A549 treated with GW870086 at 1 μM for 4 hours (cell line): Measurements from ENCODE around the gene TLCD3B. TPM values are rescaled to one million over a fixed set of nuclear protein-coding genes. Genes with fewer than 3 reads are reported as not detected.

ENCODE experiments used
- total RNA-seq: library from RNA; stranded (reverse); fragments of 200-300 nt; extraction: Qiagen RNA extraction; gene quantifications from 5 replicates; pipeline ENCODE4 v1.2.3, GENCODE V29; 2022; ENCODE audit warnings: low read depth

The TLCD3B gene
- total RNA-seq, result 0.10 to 0.31 TPM (median 0.23 TPM) in 5 replicates

GRCh38 chr16:30030841-30031413 lies at the start of gene TLCD3B:
Gene TLCD3B, minus strand, starts transcription at chr16:30031271. Its CDS starts 744 bp downstream, at chr16:30030527.

GRCh38 chr16:30075503-30076275 lies 44.6 kb upstream of the TLCD3B start, which contains the start of gene PPP4C:
Gene PPP4C, plus strand, starts transcription at chr16:30075994. Its CDS starts 384 bp downstream, at chr16:30076378.

GRCh38 chr16:30065102-30065942 lies 34.3 kb upstream of the TLCD3B start, which contains the start of gene ALDOA:
Gene ALDOA, plus strand, starts transcription at chr16:30065760. Its CDS starts 1,138 bp downstream, at chr16:30066898.

GRCh38 chr16:30022887-30023286 lies 8.2 kb downstream of the TLCD3B start, which contains the start of gene C16orf92:
Gene C16orf92, plus strand, starts transcription at chr16:30023198. Its CDS starts 143 bp downstream, at chr16:30023341.

GRCh38 chr16:30010844-30011713 lies 20.0 kb downstream of the TLCD3B start, which contains the start of gene DOC2A:
Gene DOC2A, minus strand, starts transcription at chr16:30011027. Its CDS starts 805 bp downstream, at chr16:30010222.

GRCh38 chr16:29995911-29996765 lies 34.9 kb downstream of the TLCD3B start, which contains the start of gene INO80E:
Gene INO80E, plus strand, starts transcription at chr16:29996241. Its CDS starts 70 bp downstream, at chr16:29996311.

GRCh38 chr16:29995324-29995910 lies 35.7 kb downstream of the TLCD3B start, which contains the start of gene HIRIP3:
Gene HIRIP3, minus strand, starts transcription at chr16:29995617. Its CDS starts 12 bp downstream, at chr16:29995605.

Other genes with a start within 250 kb of the TLCD3B start
- 78.8 to 94.4 TPM (median 85.8 TPM) in 5 replicates for gene KIF22, start 240.5 kb downstream of the TLCD3B start, total RNA-seq
- gene MAZ, start 224.7 kb downstream of the TLCD3B start, total RNA-seq, result 131 to 168 TPM (median 160 TPM) in 5 replicates
- 0.18 to 0.44 TPM (median 0.31 TPM) in 5 replicates for gene PRRT2, start 219.1 kb downstream of the TLCD3B start, total RNA-seq
- 36.8 to 45.5 TPM (median 40.2 TPM) in 5 replicates for gene PAGR1, start 215.1 kb downstream of the TLCD3B start, total RNA-seq
- gene MVP, start 210.8 kb downstream of the TLCD3B start, total RNA-seq, result 123 to 143 TPM (median 140 TPM) in 5 replicates
- gene CDIPT, start 168.0 kb downstream of the TLCD3B start, total RNA-seq, result 63.2 to 92.0 TPM (median 89.5 TPM) in 5 replicates
- gene SEZ6L2, start 131.7 kb downstream of the TLCD3B start, total RNA-seq, result 17.0 to 21.8 TPM (median 20.7 TPM) in 5 replicates
- gene ASPHD1, start 130.8 kb downstream of the TLCD3B start, total RNA-seq, result 15.9 to 27.5 TPM (median 23.8 TPM) in 5 replicates
- gene KCTD13, start 105.0 kb downstream of the TLCD3B start, total RNA-seq, result 12.0 to 15.6 TPM (median 15.4 TPM) in 5 replicates
- 81.2 to 101 TPM (median 94.7 TPM) in 5 replicates for gene TMEM219, start 69.2 kb downstream of the TLCD3B start, total RNA-seq
- 24.7 to 33.4 TPM (median 31.0 TPM) in 5 replicates for gene TAOK2, start 57.4 kb downstream of the TLCD3B start, total RNA-seq
- gene HIRIP3, start 35.7 kb downstream of the TLCD3B start, total RNA-seq, result 13.9 to 14.9 TPM (median 14.3 TPM) in 5 replicates
- 95.8 to 108 TPM (median 104 TPM) in 5 replicates for gene INO80E, start 35.0 kb downstream of the TLCD3B start, total RNA-seq
- gene DOC2A, start 20.2 kb downstream of the TLCD3B start, total RNA-seq, result 1.7 to 2.3 TPM (median 1.9 TPM) in 5 replicates
- gene C16orf92, start 8.1 kb downstream of the TLCD3B start, total RNA-seq, result not detected in 5 replicates
- gene ALDOA, start 34.5 kb upstream of the TLCD3B start, total RNA-seq, result 1,570 to 1,920 TPM (median 1,807 TPM) in 5 replicates
- gene PPP4C, start 44.7 kb upstream of the TLCD3B start, total RNA-seq, result 125 to 145 TPM (median 144 TPM) in 5 replicates
- 0.13 to 0.25 TPM (median 0.18 TPM) in 5 replicates for gene TBX6, start 60.7 kb upstream of the TLCD3B start, total RNA-seq
- gene YPEL3, start 64.9 kb upstream of the TLCD3B start, total RNA-seq, result 5.5 to 8.8 TPM (median 8.1 TPM) in 5 replicates
- gene GDPD3, start 82.3 kb upstream of the TLCD3B start, total RNA-seq, result 1.4 to 2.4 TPM (median 2.1 TPM) in 5 replicates
- gene MAPK3, start 91.9 kb upstream of the TLCD3B start, total RNA-seq, result 32.6 to 35.7 TPM (median 33.8 TPM) in 5 replicates
- 2.2 to 4.3 TPM (median 3.7 TPM) in 5 replicates for gene CORO1A, start 152.3 kb upstream of the TLCD3B start, total RNA-seq
- gene BOLA2B, start 162.4 kb upstream of the TLCD3B start, total RNA-seq, result 156 to 240 TPM (median 209 TPM) in 5 replicates
- 7.0 to 14.1 TPM (median 8.1 TPM) in 5 replicates for gene SLX1A, start 162.6 kb upstream of the TLCD3B start, total RNA-seq
- gene SULT1A3, start 168.0 kb upstream of the TLCD3B start, total RNA-seq, result 5.6 to 8.7 TPM (median 7.3 TPM) in 5 replicates
- gene NPIPB13, start 217.2 kb upstream of the TLCD3B start, total RNA-seq, result 0.86 to 3.0 TPM (median 2.1 TPM) in 5 replicates